Measurements from ENCODE around the gene MOXD1. TPM values are rescaled to one million over a fixed set of nuclear protein-coding genes. Genes with fewer than 3 reads are reported as not detected.
A peak's percentile ranks its signal among the peaks of the same experiment; 100 is the strongest.

The MOXD1 gene
- total RNA-seq, 1 donor from 2014 or later: 22.0 TPM

GRCh38 chr6:132405143-132405915 is 4.1 kb upstream of the MOXD1 start:
- Mint-ChIP-seq H3K36me3 (no peaks in the 10 kb centered on the region), H3K9me3 (no peaks in the 10 kb centered on the region), H3K27me3 (peaks cover 56% of the 10 kb centered on the region), H3K27ac (no peak overlapping the region), H3K4me1 (ENCODE audit: unreplicated experiment) (no peaks in the 10 kb centered on the region), H3K4me3 (no peak overlapping the region)
- TF ChIP-seq CTCF (conservative IDR thresholded peaks at IDR 0.05): no peak
- no peak for DNase-seq (ENCODE audit: extremely low spot score, unreplicated experiment)

GRCh38 chr6:132404736-132405135 is 3.5 kb upstream of the MOXD1 start:
- Mint-ChIP-seq H3K4me3 (no peak overlapping the region), H3K27me3 (peaks cover 62% of the 10 kb centered on the region), H3K4me1 (ENCODE audit: unreplicated experiment) (no peaks in the 10 kb centered on the region), H3K27ac (no peak overlapping the region), H3K9me3 (no peaks in the 10 kb centered on the region), H3K36me3 (no peaks in the 10 kb centered on the region)
- TF ChIP-seq CTCF (conservative IDR thresholded peaks at IDR 0.05): no peak
- no peak for DNase-seq (ENCODE audit: extremely low spot score, unreplicated experiment)

DNA sequence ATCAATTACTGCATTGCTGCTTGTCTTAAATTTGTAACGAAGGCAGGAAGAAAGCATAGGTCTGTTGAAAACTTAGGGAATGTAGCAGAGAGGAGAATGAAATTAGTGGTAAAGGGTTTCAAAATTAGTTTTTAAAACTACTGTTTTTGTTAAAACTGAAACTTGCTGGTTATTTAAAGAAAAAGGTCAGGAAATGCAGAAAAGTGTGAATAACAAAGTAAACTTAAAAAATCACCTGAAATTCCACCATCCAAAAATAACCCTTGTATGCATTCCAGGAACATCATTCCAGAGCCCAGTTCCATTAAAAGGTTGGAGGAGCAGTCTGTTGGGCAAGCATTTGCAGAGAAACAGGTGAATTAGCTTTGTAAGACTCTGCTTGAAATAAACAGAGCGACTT is 3.1 kb upstream of the MOXD1 start:
- no peaks in the 10 kb centered on the region for H3K36me3 Mint-ChIP-seq
- H3K27me3 Mint-ChIP-seq: peaks cover 66% of the 10 kb centered on the region
- no peak for DNase-seq (ENCODE audit: extremely low spot score, unreplicated experiment)
- H3K4me3 Mint-ChIP-seq: no peak overlapping the region
- H3K4me1 Mint-ChIP-seq (ENCODE audit: unreplicated experiment): no peaks in the 10 kb centered on the region
- H3K27ac Mint-ChIP-seq: no peak overlapping the region
- H3K9me3 Mint-ChIP-seq: no peaks in the 10 kb centered on the region
- no peak for TF ChIP-seq CTCF (conservative IDR thresholded peaks at IDR 0.05)

DNA sequence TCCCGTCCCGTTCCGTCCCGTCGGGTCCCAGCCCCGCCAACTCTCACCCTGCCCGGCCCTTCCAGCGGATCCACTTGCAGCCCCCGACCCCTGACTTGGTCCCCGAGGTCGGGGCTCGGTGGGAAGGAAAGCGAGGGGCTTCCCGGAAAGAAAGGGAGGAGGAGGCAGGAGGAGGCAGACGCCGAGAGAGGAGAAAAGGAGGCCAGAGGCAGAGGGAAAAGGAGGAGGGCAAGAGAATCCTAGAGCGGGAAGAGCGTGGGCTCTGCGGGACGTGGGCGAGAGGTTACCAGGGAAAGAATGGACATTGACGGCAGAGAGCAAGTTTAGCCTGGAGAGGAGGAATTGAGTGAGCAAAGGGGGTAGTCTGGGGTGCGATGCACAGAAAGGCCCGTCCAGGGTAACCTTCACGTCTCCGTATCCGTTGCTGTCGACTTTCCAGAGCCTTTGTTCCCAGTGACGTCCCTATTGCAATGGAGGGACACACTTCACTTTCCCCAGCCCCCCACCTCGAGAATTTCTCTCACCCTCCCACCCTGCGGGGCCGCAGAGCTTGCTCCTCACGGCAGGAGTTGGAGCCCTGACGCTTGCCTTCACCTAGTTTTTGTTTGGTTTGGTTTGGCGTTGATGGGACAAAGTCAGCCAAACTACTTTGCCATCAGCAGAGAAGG is 477 bp upstream of the MOXD1 start:
- H3K4me1 Mint-ChIP-seq (ENCODE audit: unreplicated experiment): no peaks in the 10 kb centered on the region
- peak; percentile 22 for TF ChIP-seq CTCF (conservative IDR thresholded peaks at IDR 0.05)
- peak overlapping the region; percentile 80 for H3K4me3 Mint-ChIP-seq
- H3K36me3 Mint-ChIP-seq: no peaks in the 10 kb centered on the region
- DNase-seq (ENCODE audit: extremely low spot score, unreplicated experiment): no peak
- no peaks in the 10 kb centered on the region for H3K9me3 Mint-ChIP-seq
- H3K27me3 Mint-ChIP-seq: peaks cover 76% of the 10 kb centered on the region
- H3K27ac Mint-ChIP-seq: no peak overlapping the region

- no peak for TF ChIP-seq CTCF (conservative IDR thresholded peaks at IDR 0.05)
- H3K9me3 Mint-ChIP-seq: no peaks in the 10 kb centered on the region
- H3K4me3 Mint-ChIP-seq: peak overlapping the region; percentile 85
- no peak overlapping the region for H3K27ac Mint-ChIP-seq
- no peaks in the 10 kb centered on the region for H3K4me1 Mint-ChIP-seq (ENCODE audit: unreplicated experiment)
- no peaks in the 10 kb centered on the region for H3K36me3 Mint-ChIP-seq
- DNase-seq (ENCODE audit: extremely low spot score, unreplicated experiment): no peak
- peaks cover 72% of the 10 kb centered on the region for H3K27me3 Mint-ChIP-seq
These were observed 756 bp downstream of the MOXD1 start for GRCh38 chr6:132400555-132400882.
